Measurements from ENCODE around the gene ANXA6.

Gene ANXA6

DNA sequence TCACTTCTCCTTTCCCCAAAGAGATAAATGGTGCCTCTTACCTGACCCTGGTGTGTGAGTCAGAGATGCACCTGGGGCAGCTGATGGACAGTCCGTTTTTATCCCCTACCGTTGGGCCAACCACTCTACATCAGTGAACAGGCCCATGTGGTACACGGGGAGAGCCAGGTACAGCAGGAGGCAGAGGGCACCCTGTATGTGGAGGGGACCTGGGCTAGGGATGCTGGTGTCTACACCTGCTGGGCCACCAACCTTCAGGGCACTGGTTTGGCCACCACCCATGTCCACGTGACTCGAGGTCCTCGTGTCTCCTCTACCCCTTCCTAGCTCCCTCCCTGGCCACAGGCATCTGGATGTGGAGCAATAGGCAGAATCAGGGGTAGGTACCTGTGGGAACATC is 22.7 kb upstream of the ANXA6 start:
- DNase-seq, result peak; percentile 49

DNA sequence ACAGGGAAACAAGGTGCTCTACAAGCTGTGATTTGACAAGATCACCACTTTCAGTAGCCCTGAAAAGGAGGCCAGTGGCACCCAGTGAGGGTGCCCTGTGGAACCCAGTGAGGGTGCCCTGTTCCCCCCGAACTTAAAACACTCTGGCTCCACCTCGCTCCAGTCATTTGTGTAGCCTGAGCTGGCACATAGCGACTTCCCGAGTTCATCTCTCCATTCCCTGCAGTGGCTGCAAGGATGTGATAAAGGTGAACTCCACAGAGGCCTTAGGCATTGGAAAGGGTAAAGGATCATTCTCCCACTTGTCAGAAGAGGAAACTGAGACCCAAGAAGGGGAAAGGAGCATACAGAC is 21.9 kb upstream of the ANXA6 start:
- DNase-seq, result no peak

DNA sequence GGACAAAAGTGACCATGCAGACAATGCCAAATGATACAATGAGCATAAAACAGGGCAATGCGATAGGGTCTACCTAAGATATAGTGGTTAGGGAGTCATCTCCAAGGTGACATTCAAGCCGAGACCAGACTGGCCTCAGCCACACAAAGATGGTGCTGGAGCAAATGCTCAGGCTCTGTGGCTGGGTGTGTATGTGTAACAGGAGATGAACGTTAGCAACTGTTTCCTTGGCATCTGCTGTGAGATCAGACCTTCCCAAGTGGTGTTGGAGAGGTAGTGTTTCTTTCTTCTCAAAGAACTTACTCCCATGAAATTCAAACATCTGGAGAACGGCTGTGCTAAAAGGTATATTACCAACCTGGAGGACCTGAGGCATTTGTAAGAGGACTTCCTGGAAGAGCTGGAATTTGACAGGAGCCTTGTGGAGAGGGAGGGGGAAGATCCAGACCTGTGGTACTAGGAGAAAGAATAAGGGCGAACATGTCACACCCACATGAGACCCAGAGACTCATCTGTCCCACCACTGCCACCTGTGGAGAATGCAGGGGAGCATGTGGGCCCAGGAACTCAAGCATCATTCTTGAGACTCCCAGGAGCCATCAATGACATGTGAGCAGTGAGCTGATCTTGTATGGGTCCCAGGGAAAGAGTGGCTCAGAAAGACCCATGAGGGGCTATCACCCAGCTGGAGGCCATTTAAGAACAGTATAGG is 21.4 kb upstream of the ANXA6 start:
- DNase-seq, result peak; percentile 41

DNA sequence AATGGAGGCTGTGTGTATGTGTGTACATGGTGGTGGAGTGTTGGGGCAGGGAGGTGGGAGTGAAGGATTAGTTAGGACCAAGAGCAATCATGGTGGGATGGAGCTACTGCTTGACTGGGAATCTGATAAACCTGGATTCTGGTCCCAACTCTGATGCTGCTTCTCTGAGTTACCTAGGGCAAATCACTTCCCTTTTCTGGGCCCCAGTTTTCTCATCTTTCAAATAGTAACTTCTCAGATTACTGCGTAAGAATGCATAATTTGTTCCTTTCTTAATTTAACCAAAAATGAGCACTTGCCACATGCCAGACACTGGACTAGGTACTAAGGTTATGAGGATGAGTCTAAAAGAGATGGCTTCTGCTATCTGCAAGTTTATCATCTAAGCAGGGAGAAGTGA is 20.8 kb upstream of the ANXA6 start:
- no peak for DNase-seq

DNA sequence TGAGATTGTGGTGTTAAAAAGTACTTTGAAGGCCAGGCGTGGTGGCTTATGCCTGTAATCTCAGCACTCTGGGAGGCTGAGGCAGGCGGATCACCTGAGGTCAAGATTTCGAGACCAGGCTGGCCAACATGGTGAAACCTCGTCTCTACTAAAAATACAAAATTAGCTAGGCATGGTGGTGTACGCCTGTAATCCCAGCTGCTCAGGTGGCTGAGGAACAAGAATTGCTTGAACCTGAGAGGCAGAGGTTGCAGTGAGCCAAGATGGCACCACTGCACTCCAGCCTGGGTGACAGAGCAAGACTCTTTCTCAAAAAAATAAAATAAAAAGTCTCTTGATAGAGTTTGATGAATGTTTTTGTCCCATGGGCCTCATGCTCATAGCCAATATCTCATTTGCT is 18.7 kb upstream of the ANXA6 start:
- DNase-seq, result peak; percentile 17

DNA sequence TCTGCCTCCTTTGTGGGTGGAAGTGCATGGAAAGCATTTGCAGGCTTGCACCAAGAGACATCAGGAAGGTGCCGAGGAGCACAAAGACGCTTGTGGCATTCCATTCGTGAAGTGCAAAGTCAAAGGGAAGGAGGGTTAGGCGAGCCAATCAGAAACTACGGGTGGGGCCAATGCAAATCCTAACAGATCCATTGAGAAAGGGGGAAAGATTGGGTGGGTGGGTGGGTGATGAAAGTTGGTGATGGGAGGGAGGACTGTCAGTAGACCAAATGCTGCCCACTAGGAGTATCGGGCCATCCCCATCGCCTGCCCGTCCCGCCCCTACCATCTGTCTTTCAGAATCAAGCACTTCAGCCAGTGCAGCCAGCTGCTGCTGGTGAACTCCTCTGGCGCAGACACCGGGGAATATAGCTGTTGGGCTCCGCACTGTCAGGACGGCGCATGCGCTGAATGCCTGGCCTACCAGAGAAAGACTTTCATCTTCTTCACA is 17.1 kb upstream of the ANXA6 start:
- DNase-seq, result peak; percentile 46

DNA sequence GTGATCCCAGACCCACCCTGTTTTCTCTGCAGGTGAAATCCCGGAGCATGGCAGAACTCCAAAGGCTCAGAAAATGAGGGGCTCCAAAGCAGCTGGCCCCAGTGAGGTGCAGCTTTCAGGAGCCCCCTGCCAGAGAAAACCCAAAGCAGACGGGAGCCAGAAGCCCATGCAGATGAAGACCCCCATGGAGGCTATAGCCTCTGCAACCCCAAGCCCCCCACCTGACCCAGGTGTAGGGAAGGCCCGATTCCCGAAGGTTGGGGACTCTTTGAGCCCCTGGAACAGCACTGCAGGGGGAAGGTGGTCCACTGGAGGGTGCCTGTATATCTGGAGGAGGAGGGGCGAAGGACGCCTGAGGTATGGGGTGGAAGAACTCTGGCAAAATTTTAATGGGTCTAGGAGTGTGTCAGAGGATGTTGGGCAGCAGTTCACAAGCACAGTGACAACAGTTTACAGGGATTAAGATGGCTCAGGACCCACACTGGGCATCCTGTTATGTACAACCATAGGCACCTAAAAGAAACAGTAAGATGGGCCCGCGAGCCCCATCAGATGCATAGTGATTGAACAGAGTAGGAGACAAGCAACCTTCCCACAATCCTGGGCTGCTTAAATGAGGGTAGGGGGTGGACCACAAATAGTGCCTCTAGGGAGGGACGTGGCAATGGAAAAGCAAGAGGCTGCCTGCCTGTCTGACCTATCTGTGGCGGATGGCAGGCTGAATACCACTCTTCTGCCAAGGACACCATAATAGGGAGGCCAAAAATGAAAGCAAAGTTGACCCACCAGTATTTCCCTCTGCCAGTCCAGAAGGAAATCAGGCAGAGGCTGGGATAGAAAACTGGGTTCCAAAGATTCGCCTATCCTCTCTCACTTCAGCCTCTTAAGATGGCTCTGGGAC is 16.4 kb upstream of the ANXA6 start:
- DNase-seq, result peak; percentile 50

DNA sequence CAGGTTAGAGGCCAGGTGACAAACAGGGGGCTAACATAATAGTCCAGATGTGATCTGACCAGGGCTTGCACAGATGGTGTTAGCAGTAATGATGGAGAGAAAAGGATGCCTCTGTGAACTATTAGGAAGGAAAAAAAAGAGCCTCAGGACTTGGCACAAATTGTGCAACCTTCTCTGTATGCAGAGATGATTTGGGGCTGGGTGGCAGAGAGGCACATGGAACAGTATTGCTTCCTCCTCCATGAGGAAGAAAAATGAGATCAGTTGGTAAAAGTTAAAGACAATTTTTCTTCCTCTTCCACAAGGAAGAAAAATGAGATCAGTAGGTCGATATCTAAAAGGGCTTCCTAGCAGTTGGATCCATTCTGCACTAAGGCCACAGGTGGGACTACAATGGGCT is 13.9 kb upstream of the ANXA6 start:
- DNase-seq, result peak; percentile 37

DNA sequence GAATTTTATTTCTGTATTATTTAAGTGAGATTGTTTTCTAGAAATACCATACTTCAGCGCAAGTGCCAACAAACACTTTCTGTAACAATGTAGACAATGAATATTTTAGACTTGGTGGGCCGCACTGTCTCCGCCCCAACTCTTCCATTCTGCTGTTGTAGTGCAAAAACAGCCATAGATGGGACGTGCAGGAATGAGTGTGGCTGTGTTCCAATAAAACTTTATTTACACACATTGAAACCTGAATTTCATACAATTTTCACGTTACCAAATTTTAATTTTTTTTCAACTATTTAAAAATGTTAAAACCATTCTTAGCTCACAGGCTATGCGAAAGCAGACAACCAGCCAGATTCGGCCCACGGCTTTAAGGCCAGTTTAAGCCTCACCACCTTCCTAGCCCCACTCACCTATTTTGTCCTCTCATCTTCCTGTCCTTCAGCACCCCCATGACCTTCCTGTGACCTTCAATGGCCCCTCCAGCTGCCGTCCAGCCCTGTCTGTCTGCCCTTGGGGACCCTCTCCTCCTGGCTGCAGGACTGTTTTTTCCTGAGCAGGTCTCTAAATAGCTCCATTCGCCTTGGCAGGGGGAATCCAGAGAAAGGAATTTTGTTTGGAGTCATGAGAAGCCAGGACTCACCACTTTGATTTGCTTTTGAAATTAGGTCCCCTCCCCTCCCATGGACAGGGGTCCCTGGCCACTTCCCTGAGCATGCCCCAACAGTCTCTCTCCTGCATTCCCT is 11.2 kb upstream of the ANXA6 start:
- DNase-seq, result no peak

DNA sequence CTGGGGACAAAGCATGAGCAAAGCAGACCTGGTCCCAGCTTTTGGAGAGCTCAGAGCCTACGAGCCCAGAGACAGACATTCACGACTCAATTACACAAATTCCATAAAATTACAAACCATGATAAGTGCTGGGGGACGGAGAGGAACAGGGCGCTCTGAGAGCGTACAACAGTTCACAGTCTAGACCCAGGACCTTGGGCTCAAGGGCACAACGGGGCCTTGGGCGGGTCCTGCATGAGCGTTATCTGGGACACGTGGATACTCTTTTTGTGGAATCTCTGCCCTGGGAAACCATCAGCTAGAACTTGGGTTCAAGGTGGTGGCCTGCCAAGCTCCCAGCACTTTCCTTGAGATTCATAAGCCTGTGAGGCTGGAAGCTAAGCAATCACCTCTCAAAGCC is 9.4 kb upstream of the ANXA6 start:
- DNase-seq, result no peak

DNA sequence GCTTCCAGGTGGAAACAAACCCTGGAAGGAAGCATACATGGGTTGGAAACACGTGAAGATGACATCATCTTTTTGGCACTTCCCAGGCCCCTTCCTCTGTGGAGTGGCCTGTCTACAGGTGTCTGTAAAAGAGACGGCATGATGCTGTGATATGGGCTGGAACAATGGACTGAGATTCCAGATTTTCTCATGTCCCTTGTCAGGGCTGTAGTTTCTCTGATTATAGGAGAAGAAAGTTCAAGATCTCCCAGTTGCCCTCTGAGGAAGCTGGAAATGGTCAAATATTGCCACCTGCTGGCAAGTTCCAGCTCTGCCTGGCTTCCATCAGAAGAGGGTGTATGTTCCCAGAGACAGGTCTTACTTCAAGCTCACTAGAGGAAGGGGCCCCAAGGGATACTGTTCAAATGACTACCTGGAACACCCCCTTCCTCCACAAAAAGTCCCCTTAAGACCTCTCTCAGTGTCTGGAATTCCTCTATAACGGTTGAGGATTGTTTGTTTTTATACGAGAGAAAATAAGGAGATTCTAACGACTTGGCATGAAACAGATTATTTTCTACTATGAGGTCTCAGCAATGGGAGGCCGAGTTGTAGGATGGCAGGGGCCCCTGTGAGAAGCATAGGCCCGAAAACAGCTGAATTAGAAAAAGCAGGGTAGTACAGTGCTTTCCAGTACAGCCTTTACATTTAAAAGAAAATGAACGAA is 7.3 kb upstream of the ANXA6 start:
- DNase-seq, result peak; percentile 89

DNA sequence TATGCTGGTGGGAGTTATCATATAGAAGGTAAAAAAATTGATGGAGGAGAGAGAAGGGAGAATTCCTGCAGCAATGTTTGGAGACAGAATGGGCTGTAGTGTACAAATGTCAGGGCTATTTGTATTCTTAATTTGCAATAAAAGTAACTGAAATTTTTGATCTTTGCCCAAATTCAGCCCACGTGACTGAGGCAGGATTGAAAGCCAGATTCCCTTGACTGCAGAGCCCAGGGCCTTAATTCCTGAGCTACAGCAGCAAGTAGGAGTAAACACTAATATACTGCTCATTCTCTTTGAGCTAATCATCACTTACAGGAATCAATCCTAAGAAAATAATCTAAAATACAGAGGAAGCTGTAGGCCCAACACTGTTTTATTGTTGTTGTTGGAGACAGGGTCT is 5.2 kb upstream of the ANXA6 start:
- DNase-seq, result no peak

DNA sequence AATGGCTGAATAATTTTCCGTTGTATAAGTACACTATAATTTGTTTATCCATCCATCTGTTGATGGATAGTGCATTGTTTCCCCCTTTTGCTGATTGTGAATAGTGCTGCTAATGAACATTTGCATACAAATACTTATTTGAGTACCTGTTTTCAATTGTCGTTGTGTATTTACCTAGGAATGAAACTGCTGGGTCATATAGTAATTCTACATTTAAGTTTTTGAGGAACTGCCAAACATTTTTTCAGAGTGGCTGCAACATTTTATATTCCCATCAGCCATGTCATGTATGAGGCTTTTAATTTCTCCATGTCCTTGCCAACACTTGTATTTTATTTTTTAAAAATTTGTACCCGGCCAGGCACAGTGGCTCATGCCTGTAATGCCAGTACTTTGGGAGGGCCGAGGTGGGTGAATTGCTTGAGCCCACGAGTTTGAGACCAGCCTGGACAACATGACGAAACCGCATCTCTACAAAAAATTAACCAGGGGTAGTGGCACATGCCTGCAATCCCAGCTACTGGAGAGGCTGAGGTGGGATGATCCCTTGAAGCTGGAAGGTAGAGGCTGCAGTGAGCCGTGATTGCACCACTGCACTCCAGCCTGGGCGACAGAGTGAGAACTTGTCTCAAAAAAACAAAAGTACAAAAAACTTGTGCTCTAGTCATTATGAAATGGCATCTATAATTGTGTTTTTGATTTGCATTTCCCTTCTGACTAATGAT is 2.2 kb upstream of the ANXA6 start:
- no peak for DNase-seq

DNA sequence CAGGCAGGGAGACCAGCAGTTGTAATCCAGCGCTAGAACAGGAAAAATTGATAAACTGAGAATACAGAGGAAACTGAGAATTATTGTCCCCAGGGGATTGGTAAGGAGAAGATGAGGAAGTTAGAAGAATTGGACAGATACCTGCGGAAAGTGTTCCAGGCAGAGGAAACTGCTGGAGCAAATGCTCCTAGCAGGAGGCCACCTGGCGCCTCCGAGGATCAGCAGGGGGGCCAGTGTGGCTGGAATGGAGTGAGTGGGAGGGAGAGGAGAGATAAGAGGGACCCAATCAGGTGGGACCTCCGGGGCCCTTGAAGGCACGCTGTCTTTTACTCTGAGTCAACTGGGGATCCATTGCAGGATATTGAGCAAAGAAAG is 695 bp upstream of the ANXA6 start:
- no peak for DNase-seq

DNA sequence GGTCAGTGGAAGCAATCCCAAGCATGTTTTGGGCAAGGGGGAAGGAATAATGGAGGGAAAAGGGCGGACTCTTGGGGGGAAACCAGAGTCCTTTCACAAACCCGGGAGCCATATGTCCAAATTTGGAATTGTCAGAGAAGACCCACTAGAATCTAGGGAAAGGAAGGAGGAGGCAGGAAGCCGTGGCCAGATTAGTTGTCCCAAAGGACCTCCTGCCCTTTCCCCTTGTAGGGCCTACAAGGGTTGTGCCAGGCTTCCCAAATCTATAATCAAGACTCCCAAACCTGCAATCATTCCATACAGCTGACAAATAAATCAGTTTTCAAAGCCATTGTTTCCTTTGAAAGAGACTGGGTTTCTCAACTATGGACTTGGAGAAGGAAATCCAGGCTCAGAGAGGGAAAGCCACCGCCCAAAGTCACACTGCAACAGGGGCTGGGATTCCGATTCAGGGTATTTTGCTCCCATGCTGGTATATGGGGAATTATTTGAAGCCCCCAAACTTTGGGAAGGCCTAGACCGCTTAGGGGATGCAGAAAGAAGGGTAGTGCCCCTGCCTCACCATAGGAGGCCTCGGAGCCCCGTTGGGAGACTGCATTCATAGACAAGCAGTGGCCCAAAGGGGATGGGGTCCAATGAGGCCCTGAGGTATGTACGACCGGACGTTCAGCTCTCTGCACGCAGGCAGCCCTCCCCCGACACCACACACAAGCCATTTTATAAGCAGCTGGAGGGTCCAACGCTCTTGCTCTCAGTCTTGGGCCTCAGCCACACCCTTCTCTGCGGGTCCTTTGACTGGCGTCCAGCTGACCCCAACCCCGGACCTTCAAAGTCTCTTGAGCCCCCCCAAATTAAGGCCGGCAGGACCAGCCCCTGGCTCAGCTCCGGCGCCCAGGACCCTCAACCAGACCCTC is 815 bp downstream of the ANXA6 start:
- no peak for DNase-seq

DNA sequence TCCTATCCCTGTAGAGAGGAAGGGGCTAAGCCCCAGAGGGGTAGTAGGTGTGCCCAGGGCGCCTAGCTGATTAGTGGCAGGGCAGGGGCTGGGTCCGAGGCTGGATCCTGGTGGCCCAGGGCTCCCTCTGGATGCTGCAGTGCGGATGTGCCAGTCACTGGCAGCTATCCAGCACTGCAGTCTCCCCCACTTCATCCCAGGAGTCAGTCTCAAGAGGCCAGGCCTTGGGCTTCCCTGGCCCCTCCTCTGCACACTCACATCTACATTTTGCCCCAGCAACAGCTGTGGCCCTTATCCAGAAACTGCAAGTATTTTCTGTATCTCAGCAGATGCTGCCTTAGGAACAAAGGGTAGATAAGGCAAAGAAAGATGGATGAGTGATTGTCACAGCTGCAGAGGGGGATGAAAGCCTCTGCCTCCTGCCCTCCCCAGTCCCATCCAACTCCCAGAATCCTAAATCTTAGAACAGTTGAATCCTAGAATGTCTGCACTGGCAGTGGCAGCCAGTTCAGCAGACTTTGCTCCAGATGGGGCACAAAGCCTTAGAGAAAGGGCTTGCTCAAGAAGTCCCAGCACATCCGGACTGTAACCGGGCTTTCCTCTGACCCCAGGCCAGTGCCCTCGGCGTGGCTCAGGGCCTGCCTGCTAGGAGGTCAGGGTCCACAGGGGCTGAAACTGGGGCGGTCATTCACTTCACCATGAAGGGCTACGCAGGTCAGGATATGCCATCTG is 1.6 kb downstream of the ANXA6 start:
- DNase-seq, result no peak

DNA sequence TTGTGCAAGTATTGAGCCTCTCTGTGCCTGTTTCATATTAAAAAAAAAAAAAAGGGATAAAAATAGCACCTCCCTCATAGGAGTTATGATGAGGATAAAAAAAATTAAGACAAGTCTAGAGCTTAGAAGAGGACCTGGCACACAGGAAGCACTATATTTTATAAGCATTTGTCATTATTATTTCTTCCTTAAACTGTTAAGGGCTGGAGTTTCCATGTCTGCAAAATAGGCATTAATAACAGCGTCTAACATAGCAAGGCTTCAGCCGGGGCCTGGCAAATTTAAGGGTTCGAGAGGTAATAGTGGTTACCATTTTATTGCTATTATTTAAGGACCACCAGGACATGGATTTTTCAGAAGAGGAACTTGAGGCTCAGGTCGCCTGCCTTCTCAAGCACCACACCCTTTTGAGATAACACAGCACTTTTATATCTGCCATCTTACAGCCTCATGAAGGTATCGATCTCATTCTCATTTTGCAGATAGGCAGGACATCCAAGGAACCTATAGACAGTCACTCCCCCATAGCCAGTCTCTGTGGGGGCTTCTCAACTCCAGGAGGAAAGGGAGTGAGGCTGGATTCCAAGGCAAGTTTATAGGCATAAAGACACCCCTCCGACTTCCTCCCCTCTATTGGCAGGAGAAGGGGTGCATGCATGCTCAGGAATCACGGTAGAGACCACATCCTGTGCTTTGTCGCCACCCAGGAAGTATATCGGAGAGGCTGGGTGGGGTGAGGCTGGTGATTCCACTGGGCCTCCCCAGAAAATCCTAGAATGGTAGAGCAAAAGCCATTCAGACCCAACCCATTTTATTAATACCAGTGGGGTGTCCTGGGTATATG is 2.4 kb downstream of the ANXA6 start:
- DNase-seq, result no peak

DNA sequence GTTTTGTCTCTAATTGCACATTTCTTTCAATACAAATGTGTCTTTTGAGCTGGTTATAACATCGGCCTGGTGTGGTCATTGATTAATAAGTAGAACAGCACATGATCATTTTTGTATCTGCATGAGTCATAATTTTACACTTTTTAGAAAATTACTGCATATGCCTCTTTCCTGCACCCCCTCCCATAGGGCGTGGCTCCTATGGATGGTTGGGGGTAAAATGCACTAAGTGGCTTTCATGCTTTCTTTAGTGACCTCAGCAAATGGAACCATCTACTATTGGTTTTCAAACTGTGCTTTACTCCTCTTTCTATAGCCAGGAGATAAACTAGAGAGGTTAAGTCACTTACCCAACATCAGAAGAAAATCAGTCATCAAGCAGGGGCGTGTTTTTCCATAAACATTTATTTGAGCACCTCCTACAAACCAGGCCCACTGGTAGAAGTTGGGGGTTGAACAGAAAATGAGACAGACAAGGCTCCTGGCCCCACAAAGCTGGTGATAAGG is 3.8 kb downstream of the ANXA6 start:
- no peak for DNase-seq

DNA sequence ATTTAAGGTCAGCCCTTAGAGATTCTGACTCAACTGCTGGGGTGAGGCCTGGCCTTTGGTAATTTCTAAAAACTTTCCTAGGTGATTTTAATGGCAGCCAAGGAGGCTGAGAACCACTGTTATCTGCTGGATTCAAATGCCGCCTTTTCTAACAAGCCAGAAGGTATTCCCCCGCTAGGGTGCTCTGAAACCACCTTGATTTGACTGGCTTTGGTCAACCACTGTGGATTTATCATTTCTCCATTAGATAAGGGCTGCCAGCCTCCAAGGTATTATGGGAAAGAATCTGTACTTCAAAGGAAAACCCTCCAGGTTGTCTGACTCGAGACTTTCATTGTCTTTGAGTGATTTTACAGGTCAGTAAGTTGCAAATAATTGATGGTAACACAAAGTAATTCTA is 4.3 kb downstream of the ANXA6 start:
- DNase-seq, result no peak

Data from activated CD8-positive, alpha-beta memory T cell treated with anti-CD3 and anti-CD28 coated beads for 24 hours (primary cell).